Amygdala (tissue), 56 donors: ENCODE data around the gene PITPNC1.

ENCODE experiments used
- DNase-seq, 56 donors: peaks; one replicate each; lab custom pipeline; 2025; lab: John Stamatoyannopoulos, UW

Gene PITPNC1

GRCh38 chr17:67528751-67529436 lies 151.8 kb downstream of the PITPNC1 start:
- peak in 49 of 56 donors; percentile 27 to 90 (median 67) for DNase-seq

DNA sequence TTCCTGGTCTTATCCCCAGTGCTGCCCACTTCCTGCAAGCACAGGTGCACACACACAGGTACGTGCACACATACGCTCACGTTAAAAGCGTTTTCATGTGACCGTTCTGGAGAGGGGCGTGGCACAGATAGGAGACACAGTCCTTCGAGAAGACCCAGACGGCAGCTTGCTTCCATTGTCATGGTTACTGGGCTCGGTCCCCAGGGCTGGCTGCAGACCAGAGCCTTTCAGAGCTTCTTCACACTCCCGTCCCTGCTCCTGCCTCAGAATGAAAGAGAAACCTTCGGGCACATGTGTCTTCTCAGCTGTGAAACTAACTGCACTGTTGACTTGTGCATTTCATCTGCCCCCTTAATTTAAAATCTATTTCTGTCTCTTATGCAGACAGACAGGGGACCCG lies 154.2 kb downstream of the PITPNC1 start:
- peak in 26 of 56 donors; percentile 14 to 71 (median 34) for DNase-seq

GRCh38 chr17:67532326-67532871 lies 155.3 kb downstream of the PITPNC1 start:
- peak in 18 of 56 donors; percentile 7 to 65 (median 38) for DNase-seq

DNA sequence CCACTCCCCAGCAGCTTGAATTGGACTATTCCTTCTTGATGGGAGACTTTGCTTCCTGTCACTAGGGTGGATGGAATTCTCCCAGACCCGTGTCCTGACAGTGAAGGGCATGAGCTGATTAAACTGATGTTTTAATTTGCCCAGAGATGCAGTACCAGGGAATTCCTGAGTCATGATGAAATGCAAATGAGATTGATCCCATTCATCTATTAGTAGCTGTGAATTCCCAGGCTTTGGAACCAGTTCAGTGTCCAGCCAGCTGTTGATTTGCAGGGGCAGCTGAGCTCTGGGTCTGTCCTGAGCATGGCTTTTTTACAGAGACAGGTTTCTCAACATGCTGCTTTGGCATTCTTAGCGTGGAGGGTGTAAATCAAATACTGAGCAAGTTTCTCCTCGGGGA lies 157.9 kb downstream of the PITPNC1 start:
- no peak for DNase-seq

DNA sequence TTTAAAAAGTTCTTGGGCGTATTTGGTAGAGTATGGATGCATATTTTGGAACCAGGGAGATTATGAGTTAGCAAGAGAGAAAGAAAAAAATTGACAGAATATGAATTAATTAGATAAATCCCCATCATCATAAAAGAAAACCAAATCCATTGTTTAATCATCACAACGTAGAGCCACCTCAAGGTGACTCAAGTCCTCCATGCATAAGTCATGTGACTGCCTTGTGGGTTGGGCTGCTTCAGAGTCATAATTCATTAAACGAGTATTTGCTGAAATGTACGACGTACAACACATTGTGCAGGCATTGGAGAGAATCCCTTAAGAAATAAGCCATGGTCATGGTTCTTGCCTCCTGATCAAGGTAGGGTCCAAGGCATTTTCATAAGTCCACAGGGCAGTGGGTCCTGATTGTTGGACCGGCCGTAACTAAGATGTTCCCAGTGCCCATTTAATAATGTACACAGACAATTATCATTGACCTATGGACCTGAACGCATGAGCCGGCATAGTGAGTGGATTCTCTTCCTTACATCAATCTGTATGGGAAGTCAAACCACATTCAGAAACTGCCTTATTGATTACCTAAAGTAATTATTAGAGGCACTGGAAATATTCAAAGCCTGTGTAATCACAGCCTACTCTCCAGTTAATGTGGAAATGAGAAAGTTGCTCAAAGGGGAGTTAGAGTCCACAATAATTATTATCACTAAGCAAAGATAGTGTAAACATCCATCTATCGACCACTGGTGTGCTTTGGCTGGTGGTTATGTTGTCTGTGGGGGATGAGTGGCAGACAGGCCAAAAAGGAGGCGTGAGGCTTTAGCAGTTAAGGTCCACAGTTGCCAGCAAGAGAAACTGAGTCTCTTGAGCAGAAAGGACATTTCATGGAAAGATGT lies 165.4 kb downstream of the PITPNC1 start:
- no peak for DNase-seq

- DNase-seq: peak in 13 of 56 donors; percentile 6 to 38 (median 17)
These were observed 167.4 kb downstream of the PITPNC1 start for GRCh38 chr17:67544364-67544955.

GRCh38 chr17:67546578-67547527 lies 169.8 kb downstream of the PITPNC1 start:
- peak in 23 of 56 donors; percentile 8 to 53 (median 28) for DNase-seq

DNA sequence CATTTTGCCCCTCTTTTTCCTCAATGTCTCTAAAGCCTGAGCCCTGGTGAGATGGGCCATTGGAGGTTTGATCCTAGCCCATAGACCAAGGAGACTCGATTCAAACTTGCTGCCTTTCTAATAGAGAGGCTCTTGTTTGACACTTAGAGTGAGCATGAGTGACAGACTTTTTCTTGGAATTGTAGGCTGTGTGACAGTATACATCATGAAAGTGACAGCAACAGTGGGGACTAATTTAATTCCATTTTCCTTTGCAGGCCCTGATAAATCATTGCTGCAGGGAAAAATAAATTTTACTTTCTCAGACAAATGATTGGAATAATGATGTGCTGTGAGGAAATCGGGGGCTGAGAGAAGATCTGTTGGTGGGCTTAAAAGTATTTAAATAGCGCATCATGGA lies 171.6 kb downstream of the PITPNC1 start:
- DNase-seq: no peak

GRCh38 chr17:67549820-67550219 lies 172.7 kb downstream of the PITPNC1 start:
- DNase-seq: no peak

GRCh38 chr17:67554634-67555033 lies 177.6 kb downstream of the PITPNC1 start:
- peak in 3 of 56 donors; percentile 0 to 50 (median 11) for DNase-seq

DNA sequence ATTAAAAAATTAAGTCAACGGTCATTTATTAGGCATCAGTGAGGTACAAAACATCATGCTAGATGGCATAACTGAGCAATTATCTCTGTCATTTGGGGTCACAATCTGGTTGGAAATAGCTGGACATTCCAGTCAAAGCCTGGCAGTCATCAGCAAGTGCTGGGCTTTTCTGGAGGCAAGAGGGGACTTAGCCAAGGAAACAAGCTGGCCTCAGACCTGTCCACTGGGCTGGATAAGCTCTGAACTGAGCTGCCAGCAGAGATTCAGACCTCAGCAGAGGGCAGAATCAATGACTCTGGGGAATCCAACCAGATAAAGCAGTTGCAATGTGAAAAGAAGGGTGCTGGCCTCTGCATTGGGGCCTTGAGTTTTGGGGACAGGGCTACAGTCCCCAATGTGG lies 178.8 kb downstream of the PITPNC1 start:
- peak in 3 of 56 donors; percentile 2 to 35 (median 17) for DNase-seq

DNA sequence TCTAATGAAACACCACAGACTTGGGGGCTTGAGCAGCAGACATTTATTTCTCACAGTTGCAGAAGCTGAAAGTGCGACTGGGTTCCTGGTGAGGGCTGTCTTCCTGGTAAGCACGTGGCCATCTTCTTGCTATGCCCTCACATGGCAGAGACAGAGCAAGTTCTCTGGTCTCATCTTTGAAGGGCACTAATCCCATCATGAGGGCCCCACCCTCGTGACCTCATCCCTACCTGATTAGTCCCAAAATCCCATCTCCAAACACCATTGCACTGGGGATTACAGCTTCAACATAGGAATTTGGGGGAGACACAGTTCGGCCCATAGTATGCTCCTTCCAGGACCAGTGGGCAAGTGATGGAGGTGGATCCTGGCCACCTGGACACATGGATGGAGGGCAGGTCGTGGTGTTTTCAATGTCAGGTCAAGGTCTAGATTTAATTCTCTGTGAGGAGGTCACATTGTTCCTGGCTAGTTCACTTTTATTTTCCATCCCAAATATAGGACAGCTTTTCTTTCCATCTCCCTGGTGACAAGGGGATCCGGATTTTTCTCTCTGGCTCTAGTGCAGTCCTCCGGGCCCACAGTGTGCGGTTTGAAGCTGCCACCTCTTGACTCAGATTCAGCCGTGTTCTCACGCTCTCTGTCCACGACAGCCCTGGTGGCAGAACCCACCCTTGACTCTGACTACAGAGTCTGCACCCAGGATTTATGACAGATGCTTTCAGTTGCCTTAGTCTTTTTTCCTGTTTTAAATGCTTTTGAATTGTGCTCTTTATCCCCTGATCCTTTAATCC lies 180.2 kb downstream of the PITPNC1 start:
- peak in 1 of 56 donors; percentile 7 for DNase-seq

DNA sequence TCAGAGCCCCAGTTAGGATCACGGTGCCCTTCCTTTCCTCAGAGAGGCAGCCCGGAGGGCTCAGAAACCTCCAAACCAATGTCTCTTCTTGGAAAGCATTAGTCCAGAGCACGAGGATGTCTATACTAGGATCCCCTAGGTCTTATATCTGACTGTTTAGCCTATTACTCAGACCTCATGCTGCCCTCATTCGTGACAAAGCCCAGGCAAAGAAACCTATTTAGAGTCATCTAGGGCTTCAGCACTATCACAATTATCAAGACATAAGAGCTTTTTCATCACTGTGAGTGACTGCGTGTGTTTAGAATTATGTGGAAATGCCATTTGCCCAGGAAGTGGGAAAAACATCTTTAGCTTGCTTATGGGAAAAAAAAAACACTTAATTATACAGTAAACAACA lies 180.8 kb downstream of the PITPNC1 start:
- DNase-seq: no peak

- DNase-seq: no peak
These were observed 181.8 kb downstream of the PITPNC1 start for GRCh38 chr17:67558740-67559380.

DNA sequence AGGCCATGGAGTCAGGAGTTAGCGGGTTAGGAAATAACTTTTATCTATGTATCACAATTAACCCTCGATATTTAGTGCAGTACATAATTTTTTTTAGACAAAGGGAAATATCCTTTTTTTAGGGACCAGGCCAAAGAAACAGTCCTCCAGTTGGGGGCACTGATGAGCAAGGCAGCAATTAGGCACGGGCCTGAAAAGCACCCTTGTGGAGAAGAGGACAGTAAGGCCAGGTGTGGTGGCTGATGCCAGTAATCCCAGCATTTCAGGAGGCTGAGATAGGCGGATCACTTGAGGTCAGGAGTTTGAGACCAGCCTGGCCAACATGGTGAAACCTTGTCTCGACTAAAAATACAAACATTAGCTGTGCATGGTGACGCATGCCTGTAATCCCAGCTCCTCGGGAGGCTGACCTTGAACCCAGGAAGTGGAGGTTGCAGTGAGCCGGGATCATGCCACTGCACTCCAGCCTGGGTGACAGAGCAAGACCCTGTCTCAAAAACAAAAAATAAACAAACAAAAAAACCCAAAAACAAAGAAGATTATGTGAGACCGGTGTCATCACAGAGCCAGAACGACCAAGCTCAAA lies 182.4 kb downstream of the PITPNC1 start:
- no peak for DNase-seq

DNA sequence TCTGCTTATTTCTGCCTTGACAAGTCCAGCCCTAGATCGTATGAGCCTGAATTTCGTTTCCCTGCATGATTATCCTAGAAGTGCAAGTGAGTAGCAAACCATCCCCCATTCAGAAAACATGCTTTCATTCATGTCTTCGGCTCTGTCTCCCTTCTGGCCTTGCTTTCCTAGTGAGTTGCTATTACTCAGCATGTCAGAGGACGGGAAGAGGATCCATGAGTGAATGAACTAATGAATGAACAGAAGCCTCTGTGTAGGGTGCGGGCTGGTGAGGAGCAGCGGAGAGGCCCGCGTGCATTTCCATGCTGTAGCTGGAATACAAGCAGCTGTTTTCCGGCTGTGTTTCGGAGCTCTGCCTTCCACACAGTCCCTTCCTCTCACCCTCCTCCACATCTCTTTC lies 184.9 kb downstream of the PITPNC1 start:
- DNase-seq: peak in 10 of 56 donors; percentile 1 to 33 (median 16)

- DNase-seq: no peak
These were observed 186.7 kb downstream of the PITPNC1 start for GRCh38 chr17:67563692-67564228.

GRCh38 chr17:67565068-67565467 lies 188.0 kb downstream of the PITPNC1 start:
- no peak for DNase-seq
